Measurements from ENCODE around the gene ATP6V1D.
A peak's percentile ranks its signal among the peaks of the same experiment; 100 is the strongest.
"Not testable (repeated sequence)": the region's sequence is repeated elsewhere in the genome, so short reads cannot be mapped to it uniquely, and the experiment has no call there.

Gene ATP6V1D

DNA sequence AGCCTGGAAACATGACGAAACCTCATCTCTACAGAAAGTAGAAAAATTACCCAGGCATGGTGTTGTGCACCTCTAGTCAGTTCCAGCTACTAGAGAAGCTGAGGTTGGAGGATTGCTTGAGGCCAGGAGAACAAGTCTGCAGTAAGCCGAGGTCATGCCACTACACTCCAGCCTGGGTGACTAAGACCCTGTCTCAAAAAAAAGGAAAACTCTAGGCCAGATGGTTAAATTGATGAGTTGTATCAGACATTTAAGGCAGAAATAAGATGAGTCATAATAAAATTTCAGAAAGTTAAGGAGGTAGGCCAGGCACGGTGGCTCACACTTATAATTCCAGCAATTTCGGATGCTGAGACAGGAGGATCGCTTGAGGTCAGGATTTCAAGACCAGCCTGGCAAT is 11.2 kb upstream of the ATP6V1D start:
- DNase-seq (ENCODE audit: low read depth) = no peak

- no peak for DNase-seq (ENCODE audit: low read depth)
These were observed 5.9 kb upstream of the ATP6V1D start for GRCh38 chr14:67365476-67365875.

DNA sequence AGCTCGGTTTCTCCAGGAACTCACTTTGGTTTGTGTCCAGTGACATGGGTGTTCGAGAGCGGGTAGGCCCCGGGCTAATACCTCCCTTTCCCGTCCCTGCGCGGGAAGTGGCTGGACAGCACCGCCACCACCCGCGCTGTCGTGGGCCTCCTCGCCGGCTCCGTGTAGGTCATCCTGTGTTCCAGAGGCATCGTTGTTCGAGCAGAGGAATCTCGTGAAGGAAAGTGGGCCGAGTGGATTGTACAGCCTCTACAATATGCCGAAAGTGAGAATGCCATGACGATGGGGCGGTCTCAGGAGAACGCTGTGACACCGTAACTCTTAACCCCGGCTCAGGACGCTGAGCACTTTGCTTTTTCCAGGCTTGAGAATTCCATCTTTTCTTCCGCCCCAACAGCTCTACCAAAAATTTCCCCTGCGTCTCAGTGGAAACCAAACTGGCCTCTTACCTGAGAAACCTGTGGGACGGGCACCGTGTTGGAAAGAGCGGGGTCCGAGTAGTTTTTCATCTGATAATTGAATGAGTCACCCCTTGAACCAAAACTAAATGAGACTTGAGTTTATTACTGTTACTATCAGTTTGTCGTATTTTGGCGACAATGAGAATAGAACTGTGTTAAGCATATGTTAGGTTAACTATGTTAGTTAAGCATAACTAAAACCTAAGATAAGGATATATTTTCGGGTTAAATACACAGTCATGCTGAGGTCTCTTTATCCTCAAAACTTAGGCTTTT is 1.0 kb upstream of the ATP6V1D start:
- DNase-seq (ENCODE audit: low read depth) = no peak

GRCh38 chr14:67358924-67359774 is 455 bp downstream of the ATP6V1D start:
- peak; percentile 22 for DNase-seq (ENCODE audit: low read depth)

GRCh38 chr14:67357969-67358354 is 1.6 kb downstream of the ATP6V1D start:
- no peak for DNase-seq (ENCODE audit: low read depth)

DNA sequence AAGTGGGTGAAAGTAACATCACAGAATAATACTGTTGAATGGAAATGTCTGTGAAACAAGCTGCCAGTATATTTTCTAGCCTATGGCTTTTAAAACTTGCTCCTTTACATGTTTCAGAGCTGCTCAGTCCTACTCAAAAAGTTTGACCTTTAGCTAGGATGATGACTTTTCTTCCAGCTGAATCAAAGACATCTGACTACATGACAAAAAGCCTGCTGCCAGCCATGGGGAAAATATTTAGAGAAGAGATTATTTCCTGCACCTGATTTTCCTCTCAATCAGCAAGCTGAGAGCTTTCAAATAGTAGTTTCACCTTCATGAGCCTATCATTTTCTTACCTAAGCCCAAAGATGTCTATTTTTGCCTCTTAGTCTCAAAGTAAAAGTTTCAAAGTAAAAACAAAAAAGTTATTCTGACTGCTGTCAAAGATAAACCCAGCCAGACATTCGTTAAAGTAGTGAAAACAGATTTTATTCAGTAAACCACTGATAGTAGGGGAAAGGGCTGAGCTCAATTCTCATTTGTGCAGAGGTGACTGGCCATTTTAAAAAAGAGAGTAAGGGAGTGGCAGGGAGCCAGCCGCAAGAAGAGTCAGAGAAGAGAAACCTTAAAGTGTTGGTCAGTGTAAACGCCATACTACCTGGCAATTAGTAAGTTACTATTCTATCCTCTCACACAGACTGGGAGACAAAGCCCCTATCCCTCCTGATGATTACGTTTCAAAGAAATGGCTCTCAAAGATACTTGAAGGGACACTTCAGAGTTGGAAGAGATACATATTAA is 2.2 kb downstream of the ATP6V1D start:
- no peak for DNase-seq (ENCODE audit: low read depth)

GRCh38 chr14:67352055-67352454 is 7.5 kb downstream of the ATP6V1D start:
- DNase-seq (ENCODE audit: low read depth) = no peak

- DNase-seq (ENCODE audit: low read depth) = no peak
These were observed 14.0 kb downstream of the ATP6V1D start for GRCh38 chr14:67345583-67345982.

DNA sequence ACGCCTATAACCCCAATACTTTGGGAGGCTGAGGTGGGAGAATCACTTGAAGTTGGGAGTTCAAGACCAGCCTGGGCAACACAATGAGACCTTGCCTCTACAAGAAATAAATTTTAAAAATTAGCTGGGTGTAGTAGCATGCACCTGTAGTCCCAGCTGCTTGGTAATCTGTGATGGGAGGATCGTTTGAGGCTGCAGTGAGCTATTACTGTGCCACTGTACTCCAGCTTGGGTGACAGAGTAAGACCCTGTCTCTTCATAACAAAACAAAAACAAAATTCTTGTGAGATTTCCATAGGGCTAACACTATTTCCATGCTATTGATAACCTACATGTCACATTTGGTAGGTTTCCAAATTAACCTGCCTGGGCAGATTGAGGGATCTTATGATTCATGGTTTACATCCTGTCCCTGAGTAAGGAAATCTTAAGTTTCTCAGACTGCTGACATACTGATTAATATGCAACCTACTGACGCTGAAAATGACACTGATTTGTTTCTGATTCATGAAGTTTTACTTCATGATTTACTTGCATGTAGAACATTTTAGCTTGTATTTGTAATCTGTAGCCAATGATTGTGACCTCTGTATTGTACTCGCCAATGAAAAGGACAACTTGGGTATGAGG is 15.9 kb downstream of the ATP6V1D start:
- DNase-seq (ENCODE audit: low read depth) = no peak

- DNase-seq (ENCODE audit: low read depth) = not testable (repeated sequence)
These were observed 18.4 kb downstream of the ATP6V1D start for GRCh38 chr14:67341231-67341630.

GRCh38 chr14:67335781-67336180 is 23.8 kb downstream of the ATP6V1D start:
- DNase-seq (ENCODE audit: low read depth) = no peak

GRCh38 chr14:67332468-67332867 is 27.1 kb downstream of the ATP6V1D start:
- DNase-seq (ENCODE audit: low read depth) = no peak

DNA sequence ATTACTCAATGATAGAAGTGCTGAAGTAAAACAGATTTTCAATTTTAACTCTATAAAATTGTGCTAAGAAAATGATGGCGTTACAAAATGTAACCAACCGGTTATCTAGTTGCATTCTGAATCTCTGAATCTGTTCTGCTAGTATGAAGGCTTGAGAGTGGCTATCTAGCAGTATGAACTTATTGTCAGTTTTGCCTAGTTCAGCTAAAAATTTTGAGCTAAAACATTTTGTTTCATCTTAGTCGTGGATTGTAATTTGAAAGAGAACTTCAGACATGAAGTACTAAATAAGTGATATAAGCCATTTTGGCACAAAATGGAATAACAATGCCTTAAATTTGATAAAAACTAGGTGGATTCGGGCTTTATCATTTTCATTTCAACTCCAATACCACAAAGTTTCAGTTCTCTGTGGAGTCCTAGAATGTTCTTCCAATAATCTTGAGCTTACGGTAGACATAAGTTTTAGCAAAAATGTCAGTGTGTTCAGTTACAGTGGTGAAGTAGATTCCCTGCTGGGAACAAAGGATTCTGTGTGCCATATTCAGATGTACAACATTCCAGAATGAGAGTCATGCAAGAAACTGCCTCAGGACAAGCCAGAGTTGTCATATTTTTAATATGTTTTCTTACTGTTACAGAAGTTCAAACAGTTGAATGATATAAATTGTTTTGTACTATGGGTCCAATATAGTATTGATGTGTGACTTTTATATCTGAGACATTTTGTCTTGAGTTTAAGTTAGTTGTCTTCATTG is 28.1 kb downstream of the ATP6V1D start:
- no peak for DNase-seq (ENCODE audit: low read depth)

DNA sequence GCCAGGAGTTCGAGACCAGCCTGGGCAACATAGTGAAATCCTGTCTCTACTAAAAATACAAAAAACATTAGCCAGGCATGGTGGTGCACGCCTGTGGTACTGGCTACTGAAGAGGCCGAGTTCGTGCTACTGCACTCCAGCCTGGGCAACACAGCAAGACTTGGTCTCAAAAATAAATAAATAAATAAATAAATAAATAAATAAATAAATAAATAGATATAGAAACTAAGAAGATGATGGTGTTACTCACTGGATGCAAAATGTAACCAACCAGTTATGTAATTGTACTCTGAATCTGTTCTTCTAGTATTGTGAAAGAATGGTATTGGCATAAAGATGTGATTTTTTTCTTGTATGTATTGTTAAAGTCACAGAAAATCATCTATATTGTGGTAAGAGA is 29.9 kb downstream of the ATP6V1D start:
- not testable (repeated sequence) for DNase-seq (ENCODE audit: low read depth)

GRCh38 chr14:67319142-67319541 is 40.5 kb downstream of the ATP6V1D start:
- DNase-seq (ENCODE audit: low read depth) = no peak

GRCh38 chr14:67317822-67318221 is 41.8 kb downstream of the ATP6V1D start:
- DNase-seq (ENCODE audit: low read depth) = no peak

GRCh38 chr14:67313153-67313552 is 46.5 kb downstream of the ATP6V1D start:
- no peak for DNase-seq (ENCODE audit: low read depth)

GRCh38 chr14:67311868-67312267 is 47.7 kb downstream of the ATP6V1D start:
- no peak for DNase-seq (ENCODE audit: low read depth)

Data from HS-5 (cell line).